Activated T-helper 9 cell treated with anti-CD3 and anti-CD28 coated beads, Interleukin-2, amount 50 U/mL, for 16 hours (primary cell): ENCODE measurements around the gene HIRA.

Experiments used
- DNase-seq: peaks from one replicate; pipeline ENCODE4 v3.0.0-alpha.2; 2020; ENCODE audit warnings: low read depth

HIRA gene

DNA sequence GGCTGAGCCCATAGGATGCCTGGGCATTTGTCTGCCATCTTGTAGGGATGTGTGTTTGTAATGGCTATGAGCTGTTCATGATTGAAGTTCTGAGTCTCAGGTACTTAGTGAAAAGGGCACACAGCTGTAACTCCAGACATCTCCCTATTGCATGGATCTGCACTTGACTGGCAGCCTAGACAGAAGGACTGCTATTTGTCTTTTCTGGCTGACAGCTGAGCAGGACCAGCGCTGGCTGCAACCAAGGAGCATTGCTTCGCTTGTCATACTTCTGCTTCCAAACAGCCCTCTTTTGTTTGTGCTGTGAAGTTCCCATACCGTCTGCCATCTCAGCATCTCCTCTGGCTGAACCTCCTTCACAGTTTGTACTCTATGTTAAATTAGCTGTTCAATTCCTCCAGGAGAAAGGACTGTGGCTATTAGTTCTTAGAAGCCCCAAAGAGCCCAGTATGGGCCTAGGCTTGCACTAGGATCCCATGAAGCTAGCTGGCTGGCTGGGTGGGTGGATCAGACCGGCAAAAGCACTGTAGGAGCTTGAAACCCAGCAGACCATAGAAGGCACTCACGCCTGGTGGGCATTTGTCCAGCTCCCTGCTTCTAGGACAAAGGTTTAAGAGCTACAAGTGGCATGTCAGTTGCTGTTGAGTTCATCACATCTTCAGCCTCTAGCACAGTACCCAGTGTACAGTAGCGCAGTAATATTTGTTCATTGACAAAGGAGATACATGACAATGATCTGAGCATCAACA is 20.4 kb downstream of the HIRA start:
- no peak for DNase-seq

DNA sequence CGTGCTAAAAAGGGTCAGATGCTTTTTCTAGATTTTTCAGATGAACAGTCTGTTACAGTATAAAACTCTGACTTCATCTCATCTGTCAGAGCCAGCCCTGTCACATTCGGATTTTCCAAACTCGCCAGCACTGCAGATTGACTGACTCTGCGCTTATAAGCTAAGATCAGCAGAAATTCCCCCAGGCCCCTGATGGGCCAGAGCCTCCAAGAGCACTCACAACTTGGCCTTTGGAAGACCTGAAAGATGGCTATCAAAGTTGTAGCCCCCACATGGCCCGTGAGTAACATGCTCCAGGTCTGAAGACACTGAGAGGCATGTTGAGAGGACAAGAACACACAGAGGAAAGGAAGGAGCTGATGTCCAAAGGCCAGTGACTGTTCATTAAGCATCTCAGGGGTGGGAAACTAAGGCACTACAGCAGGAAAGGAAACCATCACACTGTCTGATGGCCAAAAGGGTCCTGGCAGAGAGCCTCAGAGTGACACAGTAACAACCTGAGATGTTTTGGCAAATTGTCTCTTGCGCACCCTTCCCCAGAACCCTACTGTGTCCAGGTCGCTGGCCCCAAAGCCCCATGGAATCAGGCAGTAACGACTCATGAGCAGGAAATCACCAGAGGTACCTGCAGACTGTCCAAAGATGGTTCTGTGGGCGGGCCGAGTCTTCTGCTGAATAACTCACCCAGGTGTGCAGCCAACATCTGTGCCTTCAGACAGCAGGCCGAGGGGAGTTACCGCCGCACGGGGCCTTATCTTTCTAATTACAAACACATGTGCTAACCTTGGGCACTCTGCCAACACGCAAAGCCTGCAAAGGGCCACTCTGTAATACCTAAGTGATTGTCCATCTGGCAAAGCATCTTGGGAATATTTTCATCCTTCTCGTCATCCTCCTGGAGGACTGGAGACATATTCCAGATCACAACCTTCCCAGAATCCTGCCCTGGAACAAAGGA is 23.6 kb downstream of the HIRA start:
- no peak for DNase-seq

DNA sequence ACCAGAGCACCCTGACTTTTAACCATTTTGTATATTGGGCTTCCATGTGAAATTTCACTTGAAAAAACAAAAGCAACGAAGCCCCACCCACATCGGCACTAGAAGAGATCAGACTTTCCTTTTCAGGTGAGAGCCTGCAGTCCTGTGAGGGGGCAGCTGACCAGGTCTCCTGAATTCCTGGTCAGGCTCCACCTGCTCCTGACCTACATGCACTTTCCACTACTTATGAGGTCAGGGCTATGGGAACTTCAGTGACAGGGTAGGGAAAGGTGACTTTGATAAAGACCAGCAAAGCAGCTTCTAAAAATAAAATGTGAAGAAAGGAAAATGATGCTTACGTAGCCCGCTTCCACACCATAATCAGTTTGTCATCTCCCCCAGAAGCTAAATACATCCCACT is 24.7 kb downstream of the HIRA start:
- no peak for DNase-seq

GRCh38 chr22:19406281-19406811 is 25.2 kb downstream of the HIRA start:
- DNase-seq: no peak

- DNase-seq: no peak
Measured at GRCh38 chr22:19405652-19406051, 25.9 kb downstream of the HIRA start.

DNA sequence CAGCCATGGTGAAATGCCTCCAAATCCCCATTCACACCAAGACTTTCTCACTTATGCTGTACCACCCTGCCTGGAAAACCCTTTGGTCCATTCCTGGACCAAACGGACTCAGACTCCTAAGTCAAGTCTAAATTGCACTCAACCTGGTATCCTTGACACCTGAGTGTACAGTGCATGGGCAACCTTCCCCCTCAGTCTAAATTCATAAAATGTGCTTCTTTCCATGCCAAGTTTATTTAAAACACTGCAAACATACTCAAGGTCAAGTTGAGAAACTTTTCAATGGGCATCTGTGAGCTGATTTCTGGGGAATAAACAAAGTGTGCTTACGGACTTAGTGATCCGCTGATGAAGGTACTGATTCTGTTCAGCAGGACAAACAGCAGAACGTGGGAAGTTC is 26.4 kb downstream of the HIRA start:
- no peak for DNase-seq

DNA sequence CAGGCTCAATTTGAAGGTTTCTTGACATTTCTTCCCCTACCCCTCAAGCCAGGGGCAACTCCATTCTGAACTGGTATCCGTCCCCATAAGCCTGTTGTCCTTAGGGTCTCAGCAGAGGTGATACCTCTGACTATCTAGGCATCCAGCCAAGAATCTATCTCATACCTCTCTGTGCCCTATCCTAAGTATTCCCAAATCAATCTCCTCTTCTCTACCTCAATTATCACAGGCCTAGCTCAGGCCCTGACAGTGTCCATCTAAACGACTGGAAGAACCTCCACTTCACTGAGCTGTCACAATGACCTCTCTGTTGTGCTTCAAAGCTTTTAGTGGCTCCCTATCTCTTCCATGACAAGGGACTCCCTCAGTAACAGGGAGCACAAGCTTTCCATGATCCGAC is 26.9 kb downstream of the HIRA start:
- no peak for DNase-seq

GRCh38 chr22:19402642-19403191 is 28.8 kb downstream of the HIRA start:
- DNase-seq: no peak

- no peak for DNase-seq
Measured at GRCh38 chr22:19401483-19401882, 30.1 kb downstream of the HIRA start.

- DNase-seq: no peak
Measured at GRCh38 chr22:19400881-19401280, 30.7 kb downstream of the HIRA start.

DNA sequence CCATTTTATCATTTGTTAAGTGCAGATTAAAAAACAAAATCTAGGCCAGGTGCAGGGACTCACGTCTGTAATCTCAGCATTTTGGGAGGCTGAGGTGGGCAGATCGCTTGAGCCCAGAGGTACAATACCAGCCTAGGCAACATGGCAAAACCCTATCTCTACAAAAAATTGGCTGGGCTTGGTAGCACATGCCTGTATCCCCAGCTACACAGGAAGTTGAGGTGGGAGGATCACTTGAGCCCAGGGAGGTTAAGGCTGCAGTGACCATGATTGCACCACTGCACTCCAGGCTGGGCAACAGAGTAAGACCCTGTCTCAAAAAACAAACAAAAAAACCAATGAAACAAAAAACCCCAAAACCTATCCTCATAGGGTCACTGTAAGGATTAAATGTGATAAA is 32.9 kb downstream of the HIRA start:
- DNase-seq: no peak

- DNase-seq: no peak
Measured at GRCh38 chr22:19398206-19398605, 33.3 kb downstream of the HIRA start.

DNA sequence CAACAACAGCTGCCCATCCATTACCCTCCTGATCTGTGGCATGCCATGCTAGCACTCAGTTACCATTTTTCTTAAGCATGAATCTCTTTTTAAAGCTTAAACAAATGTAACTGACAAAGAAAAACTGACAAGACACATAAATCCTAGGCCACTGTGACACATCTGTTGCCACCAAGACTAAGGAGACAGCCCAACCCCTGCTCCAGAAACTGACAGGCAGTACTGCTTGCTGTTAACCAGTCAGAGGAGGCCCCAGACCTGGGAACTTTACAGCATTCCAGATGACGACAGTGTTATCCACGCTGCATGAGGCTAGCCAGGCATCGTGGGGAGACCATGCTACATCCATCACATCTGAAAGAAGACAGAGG is 33.8 kb downstream of the HIRA start:
- no peak for DNase-seq

- DNase-seq: no peak
Measured at GRCh38 chr22:19396934-19397733, 34.4 kb downstream of the HIRA start.

DNA sequence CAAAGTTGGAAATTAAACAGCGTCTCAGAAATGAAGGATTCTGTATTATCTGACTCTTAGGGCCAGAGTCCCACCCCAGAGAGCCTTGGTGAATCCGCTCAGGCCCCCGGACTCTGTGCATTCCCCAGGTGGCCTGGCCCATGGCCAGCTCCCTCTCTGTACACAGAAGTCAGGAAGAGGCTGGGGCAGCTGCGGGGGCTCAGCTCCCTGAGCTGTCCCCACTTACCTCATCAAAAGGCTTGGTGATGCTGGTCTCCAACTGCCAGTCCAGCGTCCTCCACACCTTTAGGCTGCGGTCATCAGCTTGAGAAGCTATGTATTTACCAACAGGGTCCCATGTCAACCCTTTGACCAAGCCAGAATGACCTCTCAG is 35.0 kb downstream of the HIRA start:
- no peak for DNase-seq

DNA sequence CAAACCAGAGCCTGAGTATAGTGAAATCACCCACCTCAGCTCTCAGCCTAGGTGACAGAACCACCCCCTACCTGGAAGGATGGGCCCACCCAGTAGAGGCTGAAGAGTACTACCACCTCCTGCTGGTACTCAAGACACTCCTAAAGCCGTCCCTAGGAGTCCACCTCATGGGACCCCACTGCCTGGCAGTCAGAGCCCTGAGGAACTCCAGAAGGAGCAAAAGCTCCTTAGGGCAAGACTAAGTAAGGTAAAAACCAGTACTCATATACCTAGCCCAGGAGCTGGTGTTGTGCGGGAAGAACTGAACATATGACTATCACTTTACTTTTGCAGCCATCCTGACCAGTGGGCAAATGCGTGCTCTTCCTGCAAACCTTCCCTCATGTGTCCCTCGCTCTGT is 36.3 kb downstream of the HIRA start:
- DNase-seq: no peak

DNA sequence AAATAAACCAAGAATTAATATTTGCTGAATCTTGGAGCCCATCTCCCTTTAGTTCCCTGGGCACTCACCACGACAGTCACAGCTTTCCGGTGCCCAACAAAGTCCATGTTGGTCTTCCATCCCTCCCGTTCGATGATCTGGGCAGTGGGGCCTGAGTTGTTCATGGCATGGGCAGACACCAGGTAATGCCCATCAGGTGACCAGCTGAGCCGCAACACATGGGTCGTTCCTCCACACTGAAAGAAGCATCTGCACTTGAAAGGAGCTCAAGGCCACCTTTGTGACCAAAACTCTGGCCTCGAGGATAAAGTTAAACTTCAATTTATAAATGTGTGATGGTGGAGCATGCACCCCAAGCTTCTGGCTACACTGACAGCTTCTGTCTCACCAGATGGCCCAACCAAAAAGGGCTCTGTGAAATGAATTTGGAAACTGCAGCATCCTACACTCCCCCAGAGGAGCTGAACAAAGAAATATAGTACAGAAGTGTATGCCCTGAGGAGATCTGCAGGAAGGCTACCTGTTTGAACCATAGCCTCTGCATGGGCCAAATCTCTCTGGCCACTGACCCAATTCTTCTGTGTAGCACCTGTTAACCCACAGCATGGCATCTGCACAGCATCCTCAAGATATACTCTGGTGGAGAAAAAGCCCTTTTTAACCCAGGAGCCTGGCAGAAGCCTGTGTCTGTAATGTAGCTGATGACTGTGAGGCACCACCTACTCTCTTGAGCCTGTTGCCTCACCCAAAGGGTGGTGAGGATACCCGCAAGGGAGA is 37.1 kb downstream of the HIRA start:
- no peak for DNase-seq

GRCh38 chr22:19393704-19394103 is 37.8 kb downstream of the HIRA start:
- DNase-seq: no peak

- no peak for DNase-seq
Measured at GRCh38 chr22:19387575-19387974, 44.0 kb downstream of the HIRA start.

DNA sequence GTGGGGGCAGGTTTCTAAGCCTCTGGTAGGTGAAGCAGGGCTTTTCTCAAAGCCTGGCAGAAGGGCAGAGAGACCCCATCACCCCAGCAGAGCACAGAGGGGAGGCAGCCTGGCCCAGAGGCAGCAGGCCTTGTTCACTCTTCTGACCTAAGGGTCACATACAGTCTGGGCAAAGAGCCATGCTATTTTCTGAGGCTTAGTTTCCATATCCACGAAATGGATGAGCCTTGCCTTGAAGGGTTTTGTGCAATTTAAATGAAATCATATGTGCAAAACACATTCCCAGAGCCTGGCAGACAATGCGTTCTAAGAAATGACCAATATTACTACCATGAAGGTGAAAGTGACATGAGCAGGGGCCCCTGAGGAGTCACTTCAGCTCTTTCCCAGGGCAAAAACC is 44.5 kb downstream of the HIRA start:
- DNase-seq: no peak

- DNase-seq: no peak
Measured at GRCh38 chr22:19386248-19386647, 45.3 kb downstream of the HIRA start.
